GM12873 (cell line): ENCODE data around the gene EIF3F.

ENCODE experiments used
- CTCF ChIP-seq: IDR thresholded peaks from 2 replicates; pipeline ENCODE4 v1.5.1; 2012; ENCODE audit warnings: low read depth, mild to moderate bottlenecking, moderate library complexity, low read length, control low read depth; ENCODE audit not compliant: insufficient read depth; ENCODE audit errors: missing control alignments

Gene EIF3F

GRCh38 chr11:7964873-7965272, 22.3 kb upstream of the EIF3F start:
- TF ChIP-seq CTCF = no peak

GRCh38 chr11:7965386-7965785, 21.8 kb upstream of the EIF3F start, which contains the start of gene NLRP10:
Gene NLRP10 (minus strand): TSS chr11:7965447. CDS start chr11:7963495, 1,952 bp downstream.
- no peak for TF ChIP-seq CTCF

GRCh38 chr11:7967097-7967496, 20.0 kb upstream of the EIF3F start:
- TF ChIP-seq CTCF = no peak

GRCh38 chr11:7967826-7968225, 19.3 kb upstream of the EIF3F start:
- no peak for TF ChIP-seq CTCF

GRCh38 chr11:7968686-7969085, 18.5 kb upstream of the EIF3F start:
- TF ChIP-seq CTCF = no peak

- TF ChIP-seq CTCF = no peak
Observed at GRCh38 chr11:7969756-7970646, 17.1 kb upstream of the EIF3F start.

GRCh38 chr11:7971846-7972245, 15.3 kb upstream of the EIF3F start:
- no peak for TF ChIP-seq CTCF
